ENCODE measurements around the gene EDC3. TPM values are rescaled to one million over a fixed set of nuclear protein-coding genes. Genes with fewer than 3 reads are reported as not detected.
"Not testable (repeated sequence)": the region's sequence is repeated elsewhere in the genome, so short reads cannot be mapped to it uniquely, and the experiment has no call there.

The EDC3 gene
- total and polyA plus RNA-seq, 9 donors, result 11.0 to 32.5 (median 27.1) TPM

- H3K27ac ChIP-seq (ENCODE audit: low read length); H3K4me3 ChIP-seq (ENCODE audit: low read length); H3K36me3 ChIP-seq (ENCODE audit: control insufficient read depth, insufficient read depth, low read length); DNase-seq; H3K9me3 ChIP-seq (replicated peaks; ENCODE audit: control insufficient read depth, low read depth, low read length): not testable (repeated sequence)
- WGBS (ENCODE audit: insufficient coverage), result 86% methylated on average over 10 of the region's 30 CpGs
- Histone ChIP-seq H3K4me1 (ENCODE audit: control insufficient read depth, insufficient read depth, low read length) (peaks cover 15% of the 10 kb centered on the region), H3K27me3 (ENCODE audit: control insufficient read depth, insufficient read depth, low read length) (peaks cover 57% of the 10 kb centered on the region)
Measured at GRCh38 chr15:74728699-74729098, 32.9 kb upstream of the EDC3 start.

- Histone ChIP-seq H3K9me3 (replicated peaks; ENCODE audit: control insufficient read depth, low read depth, low read length) (no peaks in the 10 kb centered on the region), H3K27ac (ENCODE audit: low read length) (no peak overlapping the region), H3K4me3 (ENCODE audit: low read length) (no peak overlapping the region), H3K4me1 (ENCODE audit: control insufficient read depth, insufficient read depth, low read length) (peaks cover 15% of the 10 kb centered on the region), H3K36me3 (ENCODE audit: control insufficient read depth, insufficient read depth, low read length) (no peaks in the 10 kb centered on the region), H3K27me3 (ENCODE audit: control insufficient read depth, insufficient read depth, low read length) (peaks cover 60% of the 10 kb centered on the region)
- 83% methylated on average over 4 of the region's 7 CpGs for WGBS (ENCODE audit: insufficient coverage)
- DNase-seq, result peak; percentile 27
Measured at GRCh38 chr15:74727727-74728126, 31.9 kb upstream of the EDC3 start.

- WGBS (ENCODE audit: insufficient coverage), result 35% methylated on average over 22 of the region's 24 CpGs
- no peak for DNase-seq
- H3K27ac ChIP-seq (ENCODE audit: low read length), result no peak overlapping the region
- peak overlapping the region; percentile 34 for H3K4me3 ChIP-seq (ENCODE audit: low read length)
- H3K36me3 ChIP-seq (ENCODE audit: control insufficient read depth, insufficient read depth, low read length), result no peaks in the 10 kb centered on the region
- no peaks in the 10 kb centered on the region for H3K9me3 ChIP-seq (replicated peaks; ENCODE audit: control insufficient read depth, low read depth, low read length)
- peaks cover 15% of the 10 kb centered on the region for H3K4me1 ChIP-seq (ENCODE audit: control insufficient read depth, insufficient read depth, low read length)
- peaks cover 58% of the 10 kb centered on the region for H3K27me3 ChIP-seq (ENCODE audit: control insufficient read depth, insufficient read depth, low read length)
Measured at GRCh38 chr15:74726774-74727164, 30.9 kb upstream of the EDC3 start.

DNA sequence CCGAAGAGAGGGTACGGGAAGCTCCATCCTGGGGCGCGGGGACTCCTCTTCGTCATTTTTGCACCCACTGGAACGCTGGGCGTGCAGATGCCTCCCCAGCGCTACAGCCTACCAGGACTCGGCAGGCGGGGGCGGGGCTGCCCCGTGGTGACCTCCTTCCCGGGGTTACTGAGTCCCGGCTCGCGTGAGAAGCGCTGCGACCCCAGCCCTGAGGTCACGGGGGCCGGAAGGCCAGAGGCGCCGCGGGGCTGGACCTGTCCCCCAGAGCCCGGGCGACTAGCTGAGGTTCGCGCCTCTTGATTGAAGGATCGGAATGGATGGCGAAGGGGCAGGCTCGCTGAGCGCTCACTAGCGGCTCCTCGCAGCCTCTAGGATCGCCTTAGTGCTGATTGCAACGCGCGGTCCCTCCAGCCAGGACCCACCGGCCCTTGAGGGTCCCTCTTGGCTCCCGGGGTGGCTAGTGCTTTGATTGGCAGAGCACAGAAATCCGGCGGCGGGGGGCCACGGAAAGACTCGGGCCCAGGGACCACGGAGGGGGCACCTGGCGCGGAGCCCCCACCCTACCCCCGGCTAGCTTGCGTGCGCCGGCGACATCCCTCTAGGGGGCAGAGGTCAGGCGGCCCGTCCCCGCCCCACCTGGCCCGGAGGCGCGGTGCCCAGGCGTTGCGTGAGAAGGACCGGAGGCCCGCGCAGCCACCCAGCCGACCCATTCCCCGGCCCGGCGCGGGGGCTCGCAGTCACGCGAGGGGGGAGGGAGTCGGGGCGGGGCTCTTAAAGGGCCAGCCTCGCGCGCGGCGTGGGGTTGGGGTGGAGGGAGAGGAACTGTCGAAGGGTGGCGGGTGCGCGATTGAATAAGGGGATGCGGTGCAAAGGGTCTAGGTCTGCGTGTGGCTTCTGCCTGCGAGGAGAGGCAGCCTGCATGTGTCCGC is 30.3 kb upstream of the EDC3 start:
- 2% methylated on average over 86 of the region's 86 CpGs for WGBS (ENCODE audit: insufficient coverage)
- peaks cover 15% of the 10 kb centered on the region for H3K4me1 ChIP-seq (ENCODE audit: control insufficient read depth, insufficient read depth, low read length)
- H3K4me3 ChIP-seq (ENCODE audit: low read length), result peak overlapping the region; percentile 34
- H3K9me3 ChIP-seq (replicated peaks; ENCODE audit: control insufficient read depth, low read depth, low read length), result no peaks in the 10 kb centered on the region
- H3K27ac ChIP-seq (ENCODE audit: low read length), result no peak overlapping the region
- peaks cover 53% of the 10 kb centered on the region for H3K27me3 ChIP-seq (ENCODE audit: control insufficient read depth, insufficient read depth, low read length)
- H3K36me3 ChIP-seq (ENCODE audit: control insufficient read depth, insufficient read depth, low read length), result no peaks in the 10 kb centered on the region
- no peak for DNase-seq

- DNase-seq, result no peak
- peaks cover 45% of the 10 kb centered on the region for H3K27me3 ChIP-seq (ENCODE audit: control insufficient read depth, insufficient read depth, low read length)
- peak within 1 kb of the TSS; percentile 34 for H3K4me3 ChIP-seq (ENCODE audit: low read length)
- H3K4me1 ChIP-seq (ENCODE audit: control insufficient read depth, insufficient read depth, low read length), result peaks cover 15% of the 10 kb centered on the region
- 8% methylated on average over 2 of the region's 10 CpGs for WGBS (ENCODE audit: insufficient coverage)
- H3K36me3 ChIP-seq (ENCODE audit: control insufficient read depth, insufficient read depth, low read length), result no peaks in the 10 kb centered on the region
- H3K9me3 ChIP-seq (replicated peaks; ENCODE audit: control insufficient read depth, low read depth, low read length), result no peaks in the 10 kb centered on the region
- H3K27ac ChIP-seq (ENCODE audit: low read length), result no peak within 1 kb of the TSS
Measured at GRCh38 chr15:74725225-74725774, 29.5 kb upstream of the EDC3 start, which contains the start of gene CYP1A1. CYP1A1 (minus strand) TSS chr15:74725528; CDS start chr15:74723097, 2,431 bp downstream.

DNA sequence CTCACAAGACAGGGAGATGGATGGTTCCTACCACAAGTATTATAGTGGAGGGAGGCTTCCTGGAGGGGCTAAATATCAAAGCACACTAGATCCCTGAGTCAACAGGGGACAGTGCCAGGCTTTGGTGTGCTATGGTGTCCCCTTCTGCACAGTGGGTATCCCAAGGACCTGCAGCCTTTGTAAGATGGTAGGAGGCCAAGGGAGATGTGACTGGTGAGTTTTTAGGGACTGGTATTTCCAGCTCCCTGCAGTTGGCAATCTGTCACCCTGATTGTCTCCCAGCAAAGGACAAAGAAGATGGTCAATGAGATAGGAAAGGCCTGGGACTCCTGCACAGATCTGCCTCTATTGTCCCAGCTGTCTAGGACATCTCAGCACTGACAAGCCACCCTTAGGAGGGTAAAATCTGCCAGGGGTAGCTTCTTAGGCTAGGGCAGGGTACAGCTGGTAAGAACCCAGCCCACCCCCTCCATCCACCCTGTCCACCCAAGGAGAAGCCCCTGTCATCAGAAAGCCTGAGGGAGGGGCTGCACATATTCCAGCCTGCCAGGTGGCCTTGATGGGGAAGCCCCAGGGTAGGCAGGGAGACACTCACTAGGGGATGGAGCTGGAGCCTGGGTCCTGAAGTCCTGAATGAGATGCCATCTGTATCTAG is 28.9 kb upstream of the EDC3 start:
- Histone ChIP-seq H3K27ac (ENCODE audit: low read length) (no peak overlapping the region), H3K27me3 (ENCODE audit: control insufficient read depth, insufficient read depth, low read length) (peaks cover 43% of the 10 kb centered on the region), H3K4me1 (ENCODE audit: control insufficient read depth, insufficient read depth, low read length) (peaks cover 15% of the 10 kb centered on the region), H3K36me3 (ENCODE audit: control insufficient read depth, insufficient read depth, low read length) (no peaks in the 10 kb centered on the region), H3K9me3 (replicated peaks; ENCODE audit: control insufficient read depth, low read depth, low read length) (no peaks in the 10 kb centered on the region), H3K4me3 (ENCODE audit: low read length) (no peak overlapping the region)
- no peak for DNase-seq

GRCh38 chr15:74723754-74724334 is 28.0 kb upstream of the EDC3 start:
- Histone ChIP-seq H3K9me3 (replicated peaks; ENCODE audit: control insufficient read depth, low read depth, low read length) (no peaks in the 10 kb centered on the region), H3K27me3 (ENCODE audit: control insufficient read depth, insufficient read depth, low read length) (peaks cover 43% of the 10 kb centered on the region), H3K4me3 (ENCODE audit: low read length) (no peak overlapping the region), H3K36me3 (ENCODE audit: control insufficient read depth, insufficient read depth, low read length) (no peaks in the 10 kb centered on the region), H3K4me1 (ENCODE audit: control insufficient read depth, insufficient read depth, low read length) (peaks cover 15% of the 10 kb centered on the region), H3K27ac (ENCODE audit: low read length) (no peak overlapping the region)
- DNase-seq, result peak; percentile 84
- no CpG with 5 or more reads among the region's 1 CpG for WGBS (ENCODE audit: insufficient coverage)

DNA sequence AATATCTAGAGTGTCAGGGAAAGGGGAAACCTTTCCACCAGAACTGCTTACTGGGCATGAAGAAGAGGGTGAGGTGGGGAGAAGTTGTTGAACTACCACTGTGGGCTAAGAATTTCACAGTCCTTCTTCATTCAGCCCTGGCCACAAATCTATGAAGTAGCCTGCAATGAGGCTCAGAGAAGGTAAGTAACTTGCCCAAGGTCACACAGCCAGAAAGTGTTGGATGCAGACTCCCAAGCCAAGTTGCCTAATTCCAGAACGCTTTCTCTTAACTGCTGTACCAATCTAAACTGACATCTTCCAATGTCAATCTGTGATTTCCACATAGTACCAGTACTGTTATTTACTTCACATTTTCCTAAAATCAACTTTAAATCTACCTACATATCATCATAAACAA is 27.4 kb upstream of the EDC3 start:
- Histone ChIP-seq H3K36me3 (ENCODE audit: control insufficient read depth, insufficient read depth, low read length) (no peaks in the 10 kb centered on the region), H3K4me1 (ENCODE audit: control insufficient read depth, insufficient read depth, low read length) (peaks cover 15% of the 10 kb centered on the region)
- DNase-seq, result no peak

GRCh38 chr15:74722591-74722990 is 26.8 kb upstream of the EDC3 start:
- H3K27me3 ChIP-seq (ENCODE audit: control insufficient read depth, insufficient read depth, low read length), result peaks cover 38% of the 10 kb centered on the region
- peaks cover 13% of the 10 kb centered on the region for H3K4me1 ChIP-seq (ENCODE audit: control insufficient read depth, insufficient read depth, low read length)
- no peak overlapping the region for H3K4me3 ChIP-seq (ENCODE audit: low read length)
- no peaks in the 10 kb centered on the region for H3K9me3 ChIP-seq (replicated peaks; ENCODE audit: control insufficient read depth, low read depth, low read length)
- H3K27ac ChIP-seq (ENCODE audit: low read length), result no peak overlapping the region
- no peak for DNase-seq
- no peaks in the 10 kb centered on the region for H3K36me3 ChIP-seq (ENCODE audit: control insufficient read depth, insufficient read depth, low read length)
- WGBS (ENCODE audit: insufficient coverage), result 76% methylated on average over 12 of the region's 13 CpGs

More for the DNA sequence above, 27.4 kb upstream of the EDC3 start:
- Histone ChIP-seq H3K27me3 (ENCODE audit: control insufficient read depth, insufficient read depth, low read length) (peaks cover 43% of the 10 kb centered on the region), H3K4me3 (ENCODE audit: low read length) (no peak overlapping the region), H3K9me3 (replicated peaks; ENCODE audit: control insufficient read depth, low read depth, low read length) (no peaks in the 10 kb centered on the region), H3K27ac (ENCODE audit: low read length) (no peak overlapping the region)
- 83% methylated on average over 1 of the region's 1 CpG for WGBS (ENCODE audit: insufficient coverage)

DNA sequence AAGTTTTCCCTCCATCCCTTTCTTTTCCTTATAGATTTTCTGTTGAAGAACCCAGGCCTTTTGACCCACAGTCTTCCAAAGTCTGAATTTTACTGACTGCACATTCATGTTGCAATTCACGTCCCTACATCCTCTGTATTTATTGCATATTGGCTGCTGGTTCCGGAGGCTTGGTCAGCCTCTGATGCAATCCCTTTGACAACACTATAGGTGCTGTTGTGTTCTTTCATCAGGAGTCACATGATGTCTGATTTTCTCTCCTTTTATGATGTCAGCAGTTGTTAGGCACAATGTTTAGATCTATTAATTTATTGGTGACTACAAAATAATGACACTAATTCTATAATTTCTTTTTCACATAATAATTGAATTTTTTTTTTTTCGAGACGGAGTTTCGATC is 20.8 kb upstream of the EDC3 start:
- Histone ChIP-seq H3K9me3 (replicated peaks; ENCODE audit: control insufficient read depth, low read depth, low read length) (no peaks in the 10 kb centered on the region), H3K4me1 (ENCODE audit: control insufficient read depth, insufficient read depth, low read length) (no peaks in the 10 kb centered on the region)
- WGBS (ENCODE audit: insufficient coverage), result no CpG with 5 or more reads among the region's 5 CpGs

More for the DNA sequence above, 20.8 kb upstream of the EDC3 start:
- no peak overlapping the region for H3K27ac ChIP-seq (ENCODE audit: low read length)
- H3K4me3 ChIP-seq (ENCODE audit: low read length), result no peak overlapping the region
- no peaks in the 10 kb centered on the region for H3K36me3 ChIP-seq (ENCODE audit: control insufficient read depth, insufficient read depth, low read length)
- no peak for DNase-seq
- no peaks in the 10 kb centered on the region for H3K27me3 ChIP-seq (ENCODE audit: control insufficient read depth, insufficient read depth, low read length)

Measured in muscle of leg (tissue), 11 donors.